ENCODE data around the gene ATXN2. TPM values are rescaled to one million over a fixed set of nuclear protein-coding genes. Genes with fewer than 3 reads are reported as not detected.

The ATXN2 gene
- total and polyA plus RNA-seq, 2 of the 4 experiments (the other 2 are of a cell fraction), result 12.4 to 66.5 TPM

- no peak for TF ChIP-seq MXI1 (IDR thresholded peaks at IDR 0.05; ENCODE audit: borderline replicate concordance, low read depth, low read length)
- no peak for TF ChIP-seq POLR2A (IDR thresholded peaks at IDR 0.05; ENCODE audit: low read depth, low read length)
These were observed 145.8 kb downstream of the ATXN2 start (continued) for GRCh38 chr12:111453071-111453989.

GRCh38 chr12:111451649-111452129 lies 147.4 kb downstream of the ATXN2 start:
- Histone ChIP-seq H2AK5ac (ENCODE audit: low read depth, low read length) (no peak overlapping the region), H3K4ac (ENCODE audit: low read depth, low read length) (no peak overlapping the region), H3K27me3 (ENCODE audit: control insufficient read depth, insufficient read depth, low read length) (no peaks in the 10 kb centered on the region), H3K18ac (ENCODE audit: low read depth, low read length) (no peak overlapping the region), H2BK20ac (ENCODE audit: low read depth, low read length) (no peak overlapping the region), H2BK15ac (ENCODE audit: low read depth, low read length) (no peak overlapping the region), H3K56ac (ENCODE audit: extremely low read depth, insufficient read depth, low read length) (no peak overlapping the region), H2BK120ac (ENCODE audit: low read depth, low read length) (no peak overlapping the region), H3K9ac (ENCODE audit: low read depth, low read length) (no peak overlapping the region), H3K79me1 (ENCODE audit: low read depth in 1 of 2, low read length in 2 of 2) (peaks cover 6 to 68% of the 10 kb centered on the region in 2 experiments; a peak in 3 of 4 replicates), H4K5ac (ENCODE audit: low read depth, low read length) (no peak overlapping the region), H3K14ac (replicated peaks; ENCODE audit: low read depth, low read length) (no peak overlapping the region), H3K9me3 (ENCODE audit: control insufficient read depth, insufficient read depth, low read length) (no peaks in the 10 kb centered on the region), H3K27ac (ENCODE audit: insufficient read depth, low read length) (no peak overlapping the region), H4K91ac (ENCODE audit: insufficient read depth, low read depth, low read length) (no peak overlapping the region), H3K4me3 (ENCODE audit: insufficient read depth, low read depth, low read length) (no peak overlapping the region), H4K20me1 (ENCODE audit: insufficient read depth, low read length) (peaks cover 41% of the 10 kb centered on the region), H2BK5ac (ENCODE audit: low read depth, low read length, poor library complexity, severe bottlenecking) (no peak overlapping the region), H3K9me1 (ENCODE audit: insufficient read depth, low read length) (peaks cover 8% of the 10 kb centered on the region; the same call in 1 of the 2 replicates), H2AFZ (replicated peaks; ENCODE audit: low read length, poor library complexity) (no peak overlapping the region), H4K8ac (ENCODE audit: low read depth in 2 of 2, low read length in 2 of 2) (no peak overlapping the region), H2AK9ac (replicated peaks; ENCODE audit: low read depth, low read length, poor library complexity) (no peak overlapping the region), H3K4me2 (ENCODE audit: low read depth, low read length) (no peak overlapping the region), H3K36me3 (ENCODE audit: control insufficient read depth, insufficient read depth, low read length) (peaks cover 79% of the 10 kb centered on the region), H3K23ac (ENCODE audit: low read depth, low read length) (no peak overlapping the region), H3K4me1 (ENCODE audit: control insufficient read depth, insufficient read depth, low read length) (peaks cover 7% of the 10 kb centered on the region)
- in situ Hi-C loops (cut with MboI; ENCODE audit: low sequenced_read_pairs), result no loop called here
- BruUV-seq (replicated peaks), result no TSS peak
- ATAC-seq (ENCODE audit: low read depth) (peak; percentile 60), DNase-seq (peak; percentile 59)
- intact Hi-C loops (cut with micrococcal nuclease), result loop anchor here (1.0 to 5.0 kb wide), 3 partner anchors 45 to 119 kb away; no protein-coding TSS in a partner anchor
- 0% methylated on average over 1 of the region's 6 CpGs; no CpG with 5 or more reads in 1 of the 2 experiments for WGBS, 2 experiments (ENCODE audit: extremely low coverage in 2 of 2, insufficient read length in 1 of 2)
- dilution Hi-C loops (cut with HindIII; ENCODE audit: low sequenced_read_pairs, unreplicated experiment), result no loop called here
- ChIA-PET POLR2A (ENCODE audit: unreplicated experiment) (no interaction called here), CTCF (interaction anchor here (0.5 to 5.0 kb wide), 16 partner anchors 11 to 1780 kb away, joined by 3 to 63 read pairs (median 4); no protein-coding TSS in a partner anchor)
- TF ChIP-seq POLR2A (IDR thresholded peaks at IDR 0.05; ENCODE audit: low read depth, low read length), result no peak
- TF ChIP-seq RCOR1 (IDR thresholded peaks at IDR 0.05; ENCODE audit: insufficient replicate concordance, low read length), result no peak
- no peak for TF ChIP-seq MAFK (IDR thresholded peaks at IDR 0.05; ENCODE audit: low read depth, low read length)
- peak; percentile 71 for TF ChIP-seq SMC3 (IDR thresholded peaks at IDR 0.05; ENCODE audit: low read depth, low read length)
- TF ChIP-seq BHLHE40 (IDR thresholded peaks at IDR 0.05; ENCODE audit: low read depth, low read length), result no peak
- no peak for TF ChIP-seq MAZ (IDR thresholded peaks at IDR 0.05; ENCODE audit: borderline replicate concordance, low read depth, low read length)
- no peak for TF ChIP-seq USF2 (IDR thresholded peaks at IDR 0.05; ENCODE audit: low read depth, low read length)
- no peak for TF ChIP-seq CEBPB (IDR thresholded peaks at IDR 0.05; ENCODE audit: low read depth, low read length)
- no peak for TF ChIP-seq CHD1 (IDR thresholded peaks at IDR 0.05; ENCODE audit: low read depth, low read length)
- no peak for TF ChIP-seq MXI1 (IDR thresholded peaks at IDR 0.05; ENCODE audit: borderline replicate concordance, low read depth, low read length)
- TF ChIP-seq ELK1 (IDR thresholded peaks at IDR 0.05; ENCODE audit: borderline replicate concordance, low read depth, low read length), result no peak
- TF ChIP-seq RAD21 (IDR thresholded peaks at IDR 0.05; ENCODE audit: low read length), result peak; percentile 70
